K562 (cell line): ENCODE measurements around the gene OPRL1. TPM values are rescaled to one million over a fixed set of nuclear protein-coding genes. Genes with fewer than 3 reads are reported as not detected.

Source experiments
- ATAC-seq: fragments of 200-7000 bp; cut with Tn5 transposase; 3 replicates; pipeline ENCODE4 v1.9.1; 2020; ENCODE audit warnings: moderate library complexity
- BruUV-seq: library from RNA; stranded (reverse); fragments of 400-500 nt; replicated peaks from 2 replicates; lab custom pipeline; 2021; lab: Mats Ljungman, UMichigan
- CTCF ChIA-PET: fragments of 300-600 bp; formaldehyde crosslinking; extraction: SDS; loops from one replicate; lab custom pipeline; 2021; ENCODE audit warnings: low intra/inter-chr PET ratio; lab: Yijun Ruan, JAX
- POLR2A ChIA-PET: fragments of 300-600, 350-650 bp; sonication (Branson Sonifier 250); formaldehyde crosslinking; extraction: SDS; loops from one replicate; lab custom pipeline; 2021; ENCODE audit warnings: antibody characterized with exemption, inconsistent platforms; lab: Yijun Ruan, JAX
- DNase-seq, 4 experiments: peaks; one replicate each; pipeline versions ENCODE4 v3.0.0 to v3.0.0-alpha.2; 2011 to 2018; ENCODE audit warnings: low spot score in 3 of 4, mixed read lengths in 3 of 4; ENCODE audit errors: extremely low read depth in 1 of 4
- FAIRE-seq: peaks from 2 replicates; lab custom pipeline; 2011; peaks lifted over from hg19 to GRCh38; lab: Jason Lieb, UNC
- H2AFZ ChIP-seq: 2 replicates; pipeline ENCODE4 v1.6.0; 2011; ENCODE audit warnings: low read depth, low read length, control low read depth, inconsistent platforms
- H3K27ac ChIP-seq: fragments of 200-600 bp; 3 replicates; pipeline ENCODE4 v1.8.0; 2011; ENCODE audit warnings: low read depth, mild to moderate bottlenecking, control low read depth, inconsistent platforms, low read length, moderate library complexity, mixed read lengths; ENCODE audit errors: extremely low read depth
- H3K27me3 ChIP-seq, 2 experiments: fragments of 300-600 bp in 1 of 2; 2 replicates in 1 of 2; 3 replicates in 1 of 2; pipeline versions ENCODE4 v1.6.0 to v1.8.0; 2011; ENCODE audit warnings: inconsistent platforms in 2 of 2, low read length in 2 of 2, mild to moderate bottlenecking in 1 of 2, mixed read lengths in 1 of 2, moderate library complexity in 1 of 2; ENCODE audit not compliant: control insufficient read depth in 2 of 2, insufficient read depth in 2 of 2
- H3K36me3 ChIP-seq: fragments of 300-600 bp; 3 replicates; pipeline ENCODE4 v1.8.0; 2011; ENCODE audit warnings: mild to moderate bottlenecking, low read length, inconsistent platforms; ENCODE audit not compliant: control insufficient read depth, insufficient read depth
- H3K4me1 ChIP-seq, 2 experiments: fragments of 200-600 bp in 1 of 2; replicated peaks in 1 of 2; 2 replicates in 1 of 2; 3 replicates in 1 of 2; pipeline versions ENCODE4 v1.5.1 to v1.8.0; 2011; ENCODE audit warnings: inconsistent platforms in 2 of 2, low read length in 2 of 2, mild to moderate bottlenecking in 1 of 2, mixed read lengths in 1 of 2, moderate library complexity in 1 of 2; ENCODE audit not compliant: control insufficient read depth in 2 of 2, insufficient read depth in 2 of 2
- H3K4me2 ChIP-seq: 2 replicates; pipeline ENCODE4 v1.6.1; 2011; ENCODE audit warnings: low read length, control low read depth, inconsistent platforms, mixed read lengths; ENCODE audit not compliant: insufficient read depth
- H3K4me3 ChIP-seq: fragments of 200-600 bp; sonication (generic), shearing (Covaris generic); 2 replicates; pipeline ENCODE4 v1.5.1; 2016; ENCODE audit warnings: control low read depth, inconsistent platforms
- H3K79me2 ChIP-seq: fragments of 200-600 bp; 3 replicates; pipeline ENCODE4 v1.8.0; 2011; ENCODE audit warnings: low read length, inconsistent platforms; ENCODE audit not compliant: control insufficient read depth, insufficient read depth
- H3K9ac ChIP-seq, 2 experiments: 2 replicates each; pipeline versions ENCODE4 v1.6.0 to v1.6.1; 2011; ENCODE audit warnings: low read depth in 2 of 2, low read length in 2 of 2, control low read depth in 1 of 2, inconsistent platforms in 1 of 2, mild to moderate bottlenecking in 1 of 2, mixed read lengths in 1 of 2; ENCODE audit not compliant: insufficient read depth in 1 of 2
- H3K9me1 ChIP-seq: one replicate; pipeline ENCODE4 v1.6.0; 2011; ENCODE audit warnings: inconsistent platforms, mild to moderate bottlenecking, low read length, moderate library complexity; ENCODE audit not compliant: control insufficient read depth, insufficient read depth
- H3K9me3 ChIP-seq: replicated peaks from 2 replicates; pipeline ENCODE4 v1.5.1; 2011; ENCODE audit warnings: low read depth, low read length, inconsistent platforms; ENCODE audit not compliant: control insufficient read depth, insufficient read depth
- H4K20me1 ChIP-seq: replicated peaks from 2 replicates; pipeline ENCODE4 v1.6.1; 2011; ENCODE audit warnings: low read length, inconsistent platforms, mixed read lengths; ENCODE audit not compliant: control insufficient read depth, insufficient read depth
- ETS1 ChIP-seq: conservative IDR thresholded peaks from 2 replicates; pipeline ENCODE4 v1.6.1; 2011; ENCODE audit warnings: low read depth, mild to moderate bottlenecking, low read length; ENCODE audit not compliant: control insufficient read depth
- IFI16 ChIP-seq: fragments of 250-450 bp; sonication (Bioruptor Pico); IDR thresholded peaks from 2 replicates; pipeline ENCODE4 v2.1.2; 2022; ENCODE audit warnings: mild to moderate bottlenecking, inconsistent platforms
- MAFF ChIP-seq: IDR thresholded peaks from 2 replicates; pipeline ENCODE4 v1.6.1; 2012; ENCODE audit warnings: low read length, improper control_type of control experiment
- NONO ChIP-seq, 2 experiments: fragments of 200-400 bp in 1 of 2; fragments of 450-650 bp in 1 of 2; formaldehyde crosslinking in 1 of 2; IDR thresholded peaks; 2 replicates each; pipeline ENCODE4 v1.6.1; 2017; ENCODE audit warnings: low read depth in 2 of 2, mild to moderate bottlenecking in 2 of 2, moderate library complexity in 2 of 2, low read length in 1 of 2
- POLR2AphosphoS5 ChIP-seq: IDR thresholded peaks from 2 replicates; pipeline ENCODE4 v1.6.1; 2011; ENCODE audit warnings: mild to moderate bottlenecking, low read depth, low read length, moderate library complexity; ENCODE audit not compliant: control insufficient read depth, insufficient read depth
- SP1 ChIP-seq: sonication (generic); formaldehyde crosslinking; IDR thresholded peaks from 2 replicates; pipeline ENCODE4 v1.8.1; 2022; ENCODE audit warnings: mild to moderate bottlenecking, missing genetic modification reagents
- ZFP91 ChIP-seq: sonication (generic); formaldehyde crosslinking; IDR thresholded peaks from 2 replicates; pipeline ENCODE4 v1.8.0; 2022; ENCODE audit warnings: mild to moderate bottlenecking, missing genetic modification reagents
- ZNF77 ChIP-seq: fragments of 250-450 bp; sonication (Bioruptor Pico); IDR thresholded peaks from 2 replicates; pipeline ENCODE4 v1.5.0; 2020
- WGBS: fragments of 100-300 bp; shearing (Covaris generic); methylation state at CpG from one replicate; pipeline ENCODE4 v1.1.6; 2016; ENCODE audit warnings: low coverage, mixed read lengths; ENCODE audit not compliant: insufficient coverage; ENCODE audit errors: missing lambda C conversion rate; 5-methylcytosine and 5-hydroxymethylcytosine counted together
- in situ Hi-C: fragments of 300-500 bp; cut with MboI; formaldehyde crosslinking; loops from 4 replicates; pipeline ENCODE4 v1.15.0; 2018; ENCODE audit warnings: inconsistent platforms, mixed read lengths
- intact Hi-C: fragments of 100-400 bp; cut with micrococcal nuclease; formaldehyde crosslinking; loops from 2 replicates; pipeline ENCODE4 v1.14.2; 2022
- polyA plus RNA-seq, 8 experiments: library from polyadenylated mRNA; depleted of rRNA in 4 of 8; stranded (reverse) in 5 of 8; unstranded in 3 of 8; fragments of >200 nt; fragmentation: Nextera tagmentation in 2 of 8; fragmentation: Illumina TruSeq in 1 of 8; extraction: Ambion mirVana in 2 of 8; extraction: Trizol in 1 of 8; gene quantifications; 2 replicates each; pipeline versions ENCODE4 v1.2.1 to v1.2.3, GENCODE V29; 2011 to 2014; ENCODE audit warnings: inconsistent platforms in 1 of 8, missing spikeins in 1 of 8
- total RNA-seq, 7 experiments: library from RNA; depleted of rRNA in 6 of 7; stranded (reverse); fragments of >200 nt in 6 of 7; fragmentation: Illumina TruSeq in 2 of 7; extraction: Trizol in 2 of 7; gene quantifications; 2 replicates each; pipeline versions ENCODE4 v1.2.1 to v1.2.3, GENCODE V29; 2011 to 2021; ENCODE audit warnings: low replicate concordance in 1 of 7

The OPRL1 gene
- total and polyA plus RNA-seq, 9 of the 15 experiments (the other 6 are each of a cell fraction or from before 2014, with no cell fraction given): 0.06 to 0.33 (median 0.11) TPM; not detected in 2

GRCh38 chr20:64148581-64148980 is 68.7 kb downstream of the OPRL1 start:
- CTCF ChIA-PET: interaction anchor here (0.7 kb wide), 1 partner anchor 96 kb away, joined by 3 read pairs; no protein-coding TSS in a partner anchor
- H3K9ac ChIP-seq: no peak overlapping the region
- no peaks in the 10 kb centered on the region for H4K20me1 ChIP-seq
- FAIRE-seq (no peak), ATAC-seq (no peak), DNase-seq (no peak)
- TF ChIP-seq SP1 (no peak), ETS1 (no peak), ZFP91 (CRISPR knock-in tag) (no peak), ZNF77 (CRISPR knock-in tag) (no peak), MAFF (no peak), IFI16 (CRISPR knock-in tag) (no peak), POLR2AphosphoS5 (no peak), NONO (IDR thresholded peaks at IDR 0.05; ENCODE audit: low read depth in 2 of 2, low read length in 1 of 2) (no peak)
- no peak overlapping the region for H3K4me3 ChIP-seq
- H3K27ac ChIP-seq: no peak overlapping the region
- peaks cover 19% of the 10 kb centered on the region for H3K9me3 ChIP-seq
- BruUV-seq: no TSS peak
- peaks cover 0 to 29% of the 10 kb centered on the region in 2 experiments; a peak in 3 of 5 replicates for H3K27me3 ChIP-seq
- H3K4me1 ChIP-seq: 0 out of 5 replicates have a peak, but pooled peaks cover 0 to 3% of the 10 kb centered on the region in 2 experiments
- 3% methylated on average over 5 of the region's 5 CpGs for WGBS
- intact Hi-C loops: no loop called here
- POLR2A ChIA-PET: no interaction called here
- no peaks in the 10 kb centered on the region for H3K36me3 ChIP-seq
- in situ Hi-C loops: no loop called here
- H3K9me1 ChIP-seq: no peaks in the 10 kb centered on the region
- H2AFZ ChIP-seq: no peak overlapping the region
- H3K4me2 ChIP-seq: no peak overlapping the region
- H3K79me2 ChIP-seq: no peaks in the 10 kb centered on the region
